BJ (cell line): ENCODE results near the gene NDUFS8. TPM values are rescaled to one million over a fixed set of nuclear protein-coding genes. Genes with fewer than 3 reads are reported as not detected.
A peak's percentile ranks its signal among the peaks of the same experiment; 100 is the strongest.

Source experiments
- CTCF ChIA-PET: fragments of 350-600 bp; formaldehyde crosslinking; extraction: SDS; loops from one replicate; lab custom pipeline; 2021; ENCODE audit warnings: antibody characterized with exemption, inconsistent platforms; lab: Yijun Ruan, JAX
- POLR2A ChIA-PET: fragments of 300-600 bp; sonication (Branson Sonifier 250); formaldehyde crosslinking; extraction: SDS; loops from one replicate; lab custom pipeline; 2021; ENCODE audit warnings: antibody characterized with exemption; lab: Charles Lee
- DNase-seq: peaks from one replicate; pipeline ENCODE4 v3.0.0-alpha.2; 2011; ENCODE audit warnings: low read depth
- H3K27me3 ChIP-seq: 2 replicates; pipeline ENCODE4 v1.6.0; 2011; ENCODE audit warnings: low read length; ENCODE audit not compliant: control insufficient read depth, insufficient read depth
- H3K36me3 ChIP-seq: 2 replicates; pipeline ENCODE4 v1.5.1; 2011; ENCODE audit warnings: low read length; ENCODE audit not compliant: control insufficient read depth, insufficient read depth
- H3K4me3 ChIP-seq: 2 replicates; pipeline ENCODE4 v1.5.1; 2011; ENCODE audit warnings: low read depth, mild to moderate bottlenecking, control low read depth, low read length
- CTCF ChIP-seq: IDR thresholded peaks from 2 replicates; pipeline ENCODE4 v1.5.1; 2011; ENCODE audit warnings: low read depth, mild to moderate bottlenecking, control low read depth, inconsistent platforms, low read length, moderate library complexity; ENCODE audit not compliant: insufficient read depth
- polyA plus RNA-seq: library from polyadenylated mRNA; depleted of rRNA; stranded (reverse); fragments of >200 nt; gene quantifications from 2 replicates; pipeline ENCODE4 v1.2.3, GENCODE V29; 2011

NDUFS8 gene
- polyA plus RNA-seq, 1 experiment = 101 TPM

GRCh38 chr11:68043349-68044144, 13.1 kb downstream of the NDUFS8 start:
- POLR2A ChIA-PET = interaction anchor here (0.6 kb wide), 1 partner anchor 1000 kb away, joined by 21 read pairs; no protein-coding TSS in a partner anchor
- 0 out of 2 replicates have a peak overlapping the region, but pooled peaks have one; percentile 4 for H3K4me3 ChIP-seq
- no peak for TF ChIP-seq CTCF
- no peaks in the 10 kb centered on the region for H3K27me3 ChIP-seq
- peak; percentile 24 for DNase-seq
- peaks cover 43% of the 10 kb centered on the region for H3K36me3 ChIP-seq
- CTCF ChIA-PET = interaction anchor here (0.8 to 1.4 kb wide), 4 partner anchors 10 to 330 kb away, joined by 3 read pairs; no protein-coding TSS in a partner anchor

GRCh38 chr11:68044145-68044813, 13.8 kb downstream of the NDUFS8 start:
- Histone ChIP-seq H3K4me3 (no peak overlapping the region), H3K27me3 (no peaks in the 10 kb centered on the region), H3K36me3 (peaks cover 48% of the 10 kb centered on the region)
- no peak for DNase-seq
- CTCF ChIA-PET = interaction anchor here (1.0 to 1.4 kb wide), 2 partner anchors 9 to 128 kb away, joined by 3 read pairs; no protein-coding TSS in a partner anchor
- POLR2A ChIA-PET = interaction anchor here (0.6 kb wide), 1 partner anchor 1000 kb away, joined by 21 read pairs; no protein-coding TSS in a partner anchor
- TF ChIP-seq CTCF = no peak

GRCh38 chr11:68044898-68045351, 14.4 kb downstream of the NDUFS8 start:
- DNase-seq = no peak
- CTCF ChIA-PET = no interaction called here
- Histone ChIP-seq H3K27me3 (no peaks in the 10 kb centered on the region), H3K36me3 (peaks cover 53% of the 10 kb centered on the region), H3K4me3 (no peak overlapping the region)
- no peak for TF ChIP-seq CTCF
- POLR2A ChIA-PET = no interaction called here

GRCh38 chr11:68047437-68048290, 17.2 kb downstream of the NDUFS8 start:
- ChIA-PET CTCF (no interaction called here), POLR2A (no interaction called here)
- no peak for DNase-seq
- Histone ChIP-seq H3K4me3 (no peak overlapping the region), H3K27me3 (no peaks in the 10 kb centered on the region), H3K36me3 (peaks cover 68% of the 10 kb centered on the region)
- TF ChIP-seq CTCF = no peak
